Measurements from ENCODE around the gene LCN1. TPM values are rescaled to one million over a fixed set of nuclear protein-coding genes. Genes with fewer than 3 reads are reported as not detected.

LCN1 gene
- total RNA-seq, 2 experiments from 2014 or later = not detected

GRCh38 chr9:135491764-135492163 is 29.5 kb upstream of the LCN1 start:
- Mint-ChIP-seq H3K27ac (no peak overlapping the region), H3K27me3 (peaks cover 5% of the 10 kb centered on the region), H3K9me3 (no peaks in the 10 kb centered on the region), H3K4me3 (no peak overlapping the region), H3K4me1 (ENCODE audit: low read depth) (no peaks in the 10 kb centered on the region), H3K36me3 (no peaks in the 10 kb centered on the region)
- ChIA-PET CTCF (interaction anchor here (0.6 kb wide), 1 partner anchor 8 kb away, joined by 3 read pairs; no protein-coding TSS in a partner anchor), POLR2A (no interaction called here)
- DNase-seq = no peak
- intact Hi-C loops (cut with micrococcal nuclease) = no loop called here

GRCh38 chr9:135492886-135493669 is 28.2 kb upstream of the LCN1 start:
- no peak for DNase-seq
- CTCF ChIA-PET = no interaction called here
- Mint-ChIP-seq H3K9me3 (no peaks in the 10 kb centered on the region), H3K27ac (no peak overlapping the region), H3K36me3 (no peaks in the 10 kb centered on the region), H3K4me3 (no peak overlapping the region), H3K27me3 (peaks cover 8% of the 10 kb centered on the region), H3K4me1 (ENCODE audit: low read depth) (no peaks in the 10 kb centered on the region)
- intact Hi-C loops (cut with micrococcal nuclease) = no loop called here
- POLR2A ChIA-PET = no interaction called here

- no peak overlapping the region for H3K4me3 Mint-ChIP-seq
- no peaks in the 10 kb centered on the region for H3K4me1 Mint-ChIP-seq (ENCODE audit: low read depth)
- H3K9me3 Mint-ChIP-seq = no peaks in the 10 kb centered on the region
- intact Hi-C loops (cut with micrococcal nuclease) = no loop called here
- peaks cover 14% of the 10 kb centered on the region for H3K27me3 Mint-ChIP-seq
- no peaks in the 10 kb centered on the region for H3K36me3 Mint-ChIP-seq
- no peak for DNase-seq
- POLR2A ChIA-PET = no interaction called here
- no peak overlapping the region for H3K27ac Mint-ChIP-seq
- CTCF ChIA-PET = no interaction called here
Observed at GRCh38 chr9:135494791-135495559, 26.3 kb upstream of the LCN1 start.

GRCh38 chr9:135498381-135499126 is 22.7 kb upstream of the LCN1 start:
- peaks cover 14% of the 10 kb centered on the region for H3K4me1 Mint-ChIP-seq (ENCODE audit: low read depth)
- CTCF ChIA-PET = interaction anchor here (0.6 kb wide), 1 partner anchor 38 kb away, joined by 4 read pairs; no protein-coding TSS in a partner anchor
- POLR2A ChIA-PET = no interaction called here
- no peak overlapping the region for H3K27ac Mint-ChIP-seq
- H3K27me3 Mint-ChIP-seq = peaks cover 14% of the 10 kb centered on the region
- intact Hi-C loops (cut with micrococcal nuclease) = loop anchor here (1.0 kb wide), 1 partner anchor 29 kb away; no protein-coding TSS in a partner anchor
- no peak overlapping the region for H3K4me3 Mint-ChIP-seq
- no peak for DNase-seq
- H3K36me3 Mint-ChIP-seq = peaks cover 17% of the 10 kb centered on the region
- H3K9me3 Mint-ChIP-seq = no peaks in the 10 kb centered on the region

GRCh38 chr9:135499326-135500070 is 21.7 kb upstream of the LCN1 start:
- Mint-ChIP-seq H3K9me3 (no peaks in the 10 kb centered on the region), H3K4me1 (ENCODE audit: low read depth) (peaks cover 14% of the 10 kb centered on the region), H3K27ac (no peak overlapping the region), H3K36me3 (peaks cover 24% of the 10 kb centered on the region), H3K27me3 (peaks cover 14% of the 10 kb centered on the region), H3K4me3 (peak overlapping the region; percentile 83)
- peak; percentile 90 for DNase-seq
- intact Hi-C loops (cut with micrococcal nuclease) = loop anchor here (1.0 kb wide), 1 partner anchor 30 kb away; no protein-coding TSS in a partner anchor
- CTCF ChIA-PET = interaction anchor here (0.6 to 1.4 kb wide), 4 partner anchors 11 to 462 kb away, joined by 3 to 4 read pairs (median 3); no protein-coding TSS in a partner anchor
- POLR2A ChIA-PET = no interaction called here

- CTCF ChIA-PET = interaction anchor here (0.6 to 1.4 kb wide), 4 partner anchors 12 to 461 kb away, joined by 3 to 4 read pairs (median 3); no protein-coding TSS in a partner anchor
- Mint-ChIP-seq H3K4me1 (ENCODE audit: low read depth) (peaks cover 17% of the 10 kb centered on the region), H3K9me3 (no peaks in the 10 kb centered on the region), H3K27ac (no peak overlapping the region), H3K4me3 (peak overlapping the region; percentile 83), H3K27me3 (peaks cover 10% of the 10 kb centered on the region), H3K36me3 (peaks cover 27% of the 10 kb centered on the region)
- POLR2A ChIA-PET = no interaction called here
- no peak for DNase-seq
- intact Hi-C loops (cut with micrococcal nuclease) = no loop called here
Observed at GRCh38 chr9:135500071-135500524, 21.1 kb upstream of the LCN1 start.

GRCh38 chr9:135500525-135501260 is 20.5 kb upstream of the LCN1 start, which contains the start of gene MRPS2:
MRPS2 (plus strand) TSS chr9:135500682; CDS start chr9:135500711, 29 bp downstream.
- H3K4me3 Mint-ChIP-seq = peak within 1 kb of the TSS; percentile 83
- H3K4me1 Mint-ChIP-seq (ENCODE audit: low read depth) = peaks cover 17% of the 10 kb centered on the region
- POLR2A ChIA-PET = no interaction called here

GRCh38 chr9:135501261-135502167 is 19.7 kb upstream of the LCN1 start:
- peak overlapping the region; percentile 38 for H3K27ac Mint-ChIP-seq
- intact Hi-C loops (cut with micrococcal nuclease) = no loop called here
- ChIA-PET POLR2A (interaction anchor here (0.6 kb wide), 1 partner anchor 424 kb away, joined by 3 read pairs; no protein-coding TSS in a partner anchor), CTCF (no interaction called here)
- H3K4me3 Mint-ChIP-seq = peak overlapping the region; percentile 83
- no peak for DNase-seq
- no peaks in the 10 kb centered on the region for H3K9me3 Mint-ChIP-seq
- peaks cover 17% of the 10 kb centered on the region for H3K4me1 Mint-ChIP-seq (ENCODE audit: low read depth)
- H3K27me3 Mint-ChIP-seq = peaks cover 10% of the 10 kb centered on the region
- peaks cover 30% of the 10 kb centered on the region for H3K36me3 Mint-ChIP-seq

More at GRCh38 chr9:135500525-135501260, 20.5 kb upstream of the LCN1 start, which contains the start of gene MRPS2:
- peak within 1 kb of the TSS; percentile 77 for H3K27ac Mint-ChIP-seq
- CTCF ChIA-PET = interaction anchor here (0.7 to 1.4 kb wide), 3 partner anchors 13 to 461 kb away, joined by 3 to 4 read pairs (median 3); no protein-coding TSS in a partner anchor
- no peaks in the 10 kb centered on the region for H3K9me3 Mint-ChIP-seq
- H3K27me3 Mint-ChIP-seq = peaks cover 10% of the 10 kb centered on the region
- peak; percentile 90 for DNase-seq
- intact Hi-C loops (cut with micrococcal nuclease) = no loop called here
- peaks cover 30% of the 10 kb centered on the region for H3K36me3 Mint-ChIP-seq

- Mint-ChIP-seq H3K4me1 (ENCODE audit: low read depth) (peaks cover 17% of the 10 kb centered on the region), H3K27me3 (peaks cover 10% of the 10 kb centered on the region), H3K27ac (peak overlapping the region; percentile 38), H3K36me3 (peaks cover 30% of the 10 kb centered on the region), H3K9me3 (peaks cover 2% of the 10 kb centered on the region), H3K4me3 (peak overlapping the region; percentile 83)
- intact Hi-C loops (cut with micrococcal nuclease) = no loop called here
- ChIA-PET POLR2A (interaction anchor here (0.6 kb wide), 1 partner anchor 424 kb away, joined by 3 read pairs; no protein-coding TSS in a partner anchor), CTCF (no interaction called here)
- DNase-seq = no peak
Observed at GRCh38 chr9:135502168-135502872, 18.9 kb upstream of the LCN1 start.
